DMS79 (cell line): ENCODE data around the gene ZDHHC16.
"Not testable (repeated sequence)": the region's sequence is repeated elsewhere in the genome, so short reads cannot be mapped to it uniquely, and the experiment has no call there.

Source experiments
- DNase-seq: peaks from one replicate; lab custom pipeline; 2025; lab: John Stamatoyannopoulos, UW

Gene ZDHHC16

GRCh38 chr10:97445722-97446639, at the start of gene ZDHHC16, which contains the start of gene EXOSC1:
ZDHHC16 (plus strand) TSS chr10:97446175; CDS start chr10:97451676, 5,501 bp downstream.
EXOSC1 (minus strand) TSS chr10:97446006; CDS start chr10:97445985, 21 bp downstream.
- peak; percentile 77 for DNase-seq

DNA sequence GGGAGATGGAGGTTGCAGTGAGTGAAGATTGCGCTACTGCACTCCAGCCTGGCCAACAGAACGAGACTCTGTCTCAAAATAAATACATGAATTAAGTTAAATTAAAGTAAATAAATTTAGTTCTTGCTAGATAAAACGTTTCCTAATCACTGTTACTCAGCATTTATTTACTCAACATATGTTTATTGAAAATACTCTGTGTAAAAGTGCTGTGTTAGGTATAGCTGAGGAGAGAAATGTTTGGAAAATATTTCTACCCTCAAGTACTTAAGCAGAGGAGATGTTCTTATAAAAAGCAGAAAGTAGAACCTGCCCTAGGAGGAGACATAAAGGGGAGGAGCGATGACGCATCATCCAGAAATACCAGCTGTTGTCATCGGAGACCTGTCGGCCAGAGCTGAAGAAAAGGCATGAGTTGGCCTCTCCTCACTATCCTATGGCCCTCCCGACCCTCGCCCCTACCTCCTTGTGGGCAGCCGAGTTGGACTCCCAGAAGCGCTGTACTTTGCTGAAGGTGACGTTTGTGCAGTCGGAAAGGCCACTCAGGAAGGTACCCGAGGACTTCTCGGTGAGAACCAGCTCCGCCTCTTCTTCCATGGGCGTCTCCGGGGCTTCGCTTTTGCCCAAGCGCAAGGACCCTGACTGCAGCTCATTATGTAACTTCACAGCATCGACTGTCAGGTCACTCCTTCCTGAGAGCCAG, 46.0 kb upstream of the ZDHHC16 start:
- no peak for DNase-seq

DNA sequence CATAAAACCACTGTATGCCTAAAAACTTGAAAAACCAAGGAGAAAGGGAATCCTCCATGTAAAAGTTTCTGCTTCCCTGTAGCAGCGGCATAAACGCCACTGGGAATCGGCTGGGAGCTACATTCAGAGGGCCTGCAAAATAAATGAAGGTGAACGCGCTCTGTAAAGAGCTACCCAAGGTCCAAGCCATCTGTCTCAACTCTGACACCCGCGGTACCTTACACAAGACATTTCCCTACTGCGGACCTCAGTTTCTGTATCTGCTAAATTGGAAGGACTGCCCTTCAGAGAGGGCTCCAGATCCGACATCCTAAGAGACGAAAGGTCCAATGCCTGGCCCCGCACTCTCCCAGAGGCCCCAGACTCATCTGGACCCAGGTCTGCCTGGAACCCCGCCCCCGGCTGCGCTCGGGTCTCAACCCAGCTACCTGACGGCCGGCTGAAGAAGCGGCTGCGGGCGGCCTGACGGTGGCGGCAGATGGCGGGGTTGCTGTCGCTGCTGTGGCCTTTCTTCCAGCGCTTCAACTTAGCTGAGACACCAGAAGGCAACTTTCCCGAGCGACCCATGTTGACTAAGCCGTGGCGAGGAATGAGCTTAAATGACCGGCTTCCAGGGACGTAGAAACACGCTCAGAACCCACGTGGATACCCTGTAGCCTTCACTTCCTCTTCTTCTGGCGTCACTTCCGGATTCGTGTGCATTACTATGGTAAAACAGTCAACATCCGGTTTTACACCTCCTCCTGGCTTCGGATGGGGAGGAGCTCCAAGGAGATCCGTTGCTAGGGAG, 45.1 kb upstream of the ZDHHC16 start, which contains the start of gene RRP12:
Gene RRP12 (minus strand): TSS at position 676 of the 790 bp plus-strand sequence. CDS start 109 bp downstream, at position 567.
- peak; percentile 90 for DNase-seq

DNA sequence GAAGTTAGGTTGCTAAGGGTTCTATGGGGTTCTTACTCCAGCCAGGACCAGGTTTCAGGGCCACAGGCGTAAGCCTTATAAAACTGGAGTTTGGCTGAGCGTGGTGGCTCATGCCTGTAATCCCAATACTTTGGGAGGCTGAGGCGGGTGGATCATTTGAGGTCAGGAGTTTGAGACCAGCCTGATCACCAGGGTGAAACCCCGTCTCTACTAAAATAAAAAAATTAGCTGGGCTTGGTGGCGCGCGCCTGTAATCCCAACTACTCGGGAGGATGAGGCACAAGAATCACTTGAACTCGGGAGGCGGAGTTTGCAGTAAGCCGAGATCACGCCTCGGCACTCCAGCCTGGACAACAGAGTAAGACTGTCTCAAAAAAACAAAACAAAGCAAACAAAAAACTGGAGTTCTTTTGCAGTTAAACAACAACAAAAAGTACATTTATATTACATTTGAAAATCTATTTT, 44.5 kb upstream of the ZDHHC16 start:
- DNase-seq, result no peak

GRCh38 chr10:97404044-97404443, 41.9 kb upstream of the ZDHHC16 start:
- no peak for DNase-seq

DNA sequence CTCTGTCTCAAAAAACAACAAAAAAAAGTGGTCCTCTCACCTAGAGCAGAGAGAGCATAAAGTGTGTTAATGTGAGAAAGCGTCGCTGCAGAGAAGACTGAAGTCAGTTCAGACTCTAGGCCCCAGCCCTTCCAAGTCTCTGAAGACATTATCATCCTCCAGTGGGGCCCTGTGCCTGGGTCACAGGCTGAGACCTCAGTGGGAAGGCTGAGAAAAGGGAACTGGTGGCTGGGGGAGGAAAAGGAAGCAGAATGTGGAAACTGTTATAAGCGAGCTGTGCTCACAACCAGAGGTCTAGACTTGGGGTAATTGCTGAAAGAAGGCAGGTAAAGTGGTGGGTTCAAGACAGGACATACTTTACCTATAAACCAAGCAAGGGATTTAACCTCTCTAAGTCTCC, 39.9 kb upstream of the ZDHHC16 start:
- DNase-seq, result no peak

GRCh38 chr10:97406483-97406882, 39.5 kb upstream of the ZDHHC16 start:
- DNase-seq, result not testable (repeated sequence)

DNA sequence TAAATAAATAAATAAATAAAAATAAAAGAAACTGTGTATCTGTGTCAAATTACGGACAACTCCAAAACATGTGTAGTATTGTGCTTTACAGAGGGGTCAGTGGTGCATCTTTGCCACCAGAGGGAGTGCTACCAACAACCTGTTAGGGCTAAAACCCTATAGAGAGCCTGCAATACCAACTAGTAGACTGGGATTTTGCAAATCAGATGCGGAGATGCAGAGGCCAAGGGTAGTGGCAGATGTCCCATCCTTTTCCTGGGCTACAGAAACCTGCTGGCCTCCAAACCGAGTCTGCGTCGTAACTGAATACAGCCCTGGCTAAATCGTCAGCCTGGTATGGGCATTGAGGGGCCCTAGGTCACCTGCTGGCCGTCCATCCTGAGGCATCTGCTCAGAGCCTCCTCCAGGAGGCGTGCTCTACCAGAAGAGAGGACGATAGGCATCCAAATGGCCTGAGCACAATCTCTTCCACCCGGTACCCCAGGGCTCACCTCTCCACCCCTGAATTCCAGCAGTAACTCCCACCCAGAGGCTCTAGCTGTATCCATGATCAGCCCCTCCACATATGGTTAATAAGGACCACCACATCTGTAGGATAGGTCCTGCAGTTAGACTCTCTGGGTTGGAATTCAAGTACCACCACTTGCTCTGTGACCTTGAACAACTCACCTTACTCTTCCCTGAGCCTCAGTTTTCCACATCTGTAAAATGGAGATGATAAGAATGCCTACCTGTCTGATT, 38.6 kb upstream of the ZDHHC16 start:
- DNase-seq, result peak; percentile 46

DNA sequence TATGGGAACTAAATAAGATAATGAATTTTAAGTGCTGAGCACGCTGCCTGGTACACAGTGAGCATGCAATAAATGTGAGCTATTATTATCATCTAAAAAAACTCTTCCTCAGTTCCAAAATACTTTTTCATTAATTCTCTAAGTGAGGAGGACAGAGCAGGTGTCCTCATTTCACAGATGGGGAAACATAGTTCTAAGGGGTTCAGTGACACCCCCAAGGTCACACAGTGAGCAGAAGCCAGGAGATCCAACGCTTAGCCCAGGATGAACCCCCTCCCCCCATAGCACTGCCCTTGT, 38.1 kb upstream of the ZDHHC16 start:
- no peak for DNase-seq

DNA sequence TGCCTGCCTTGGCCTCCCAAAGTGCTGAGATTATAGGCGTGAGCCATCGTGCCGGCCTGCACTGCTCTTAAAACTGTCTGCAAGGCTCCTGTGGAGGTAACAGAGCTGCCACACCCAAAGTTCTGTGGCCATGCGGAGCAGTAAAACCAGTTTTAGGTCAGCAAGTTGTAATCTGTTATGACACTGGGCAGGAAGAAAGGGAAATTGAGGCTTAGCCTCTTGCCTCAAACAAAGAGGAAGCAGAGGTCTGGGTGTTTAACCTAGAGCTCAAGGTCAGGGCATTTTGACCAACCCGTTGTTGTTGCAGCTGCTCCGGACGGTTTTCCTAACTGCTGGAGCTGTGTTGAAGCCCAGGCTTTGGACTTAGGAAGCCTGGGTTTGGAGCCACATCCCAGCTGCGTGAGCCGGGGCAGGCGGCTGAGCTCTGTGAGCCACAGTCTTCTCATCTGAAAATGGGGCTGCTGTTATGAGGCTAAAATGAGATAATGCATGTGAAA, 37.4 kb upstream of the ZDHHC16 start:
- no peak for DNase-seq

- DNase-seq, result no peak
Observed at GRCh38 chr10:97411406-97411805, 34.6 kb upstream of the ZDHHC16 start.

DNA sequence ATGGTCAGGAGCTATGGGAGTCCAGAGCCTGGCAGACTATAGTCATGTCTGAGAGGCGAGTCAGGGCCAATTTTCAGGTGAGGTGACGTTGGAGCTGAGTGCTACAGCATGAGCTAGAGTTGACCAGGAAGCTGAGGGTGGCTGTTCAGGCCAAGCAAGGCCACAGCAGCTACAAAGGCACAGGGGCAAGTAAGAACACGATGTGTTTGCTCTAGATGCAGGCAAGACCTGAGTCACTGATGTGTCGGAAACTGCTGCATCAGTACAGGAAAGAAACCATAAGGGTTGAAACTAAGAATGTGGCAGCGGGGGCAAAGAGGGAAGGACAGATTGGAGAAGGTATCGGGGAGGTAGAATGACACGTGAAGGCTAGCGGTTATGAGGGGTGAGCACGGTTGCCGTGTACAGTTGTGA, 33.1 kb upstream of the ZDHHC16 start:
- no peak for DNase-seq

DNA sequence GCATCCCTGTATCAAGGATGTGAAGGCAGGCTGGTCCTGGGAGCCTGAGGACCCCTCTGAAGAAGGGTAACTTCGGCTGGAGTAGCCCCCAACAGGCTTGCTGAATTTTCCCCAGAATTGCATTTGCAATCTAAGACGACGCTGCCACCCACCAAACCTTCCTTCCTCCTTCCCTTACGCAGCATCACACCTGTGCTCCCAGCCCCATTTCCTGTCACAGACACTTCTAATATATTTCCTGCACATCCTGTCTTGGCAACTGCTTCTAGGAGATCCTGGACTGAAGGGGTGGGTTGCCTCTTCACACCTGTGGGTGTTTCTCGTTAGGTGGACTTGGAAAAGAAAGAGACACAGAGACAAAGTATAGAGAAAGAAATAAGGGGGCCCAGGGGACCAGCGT, 29.4 kb upstream of the ZDHHC16 start:
- DNase-seq, result no peak

GRCh38 chr10:97423757-97424098, 22.2 kb upstream of the ZDHHC16 start:
- DNase-seq, result not testable (repeated sequence)

DNA sequence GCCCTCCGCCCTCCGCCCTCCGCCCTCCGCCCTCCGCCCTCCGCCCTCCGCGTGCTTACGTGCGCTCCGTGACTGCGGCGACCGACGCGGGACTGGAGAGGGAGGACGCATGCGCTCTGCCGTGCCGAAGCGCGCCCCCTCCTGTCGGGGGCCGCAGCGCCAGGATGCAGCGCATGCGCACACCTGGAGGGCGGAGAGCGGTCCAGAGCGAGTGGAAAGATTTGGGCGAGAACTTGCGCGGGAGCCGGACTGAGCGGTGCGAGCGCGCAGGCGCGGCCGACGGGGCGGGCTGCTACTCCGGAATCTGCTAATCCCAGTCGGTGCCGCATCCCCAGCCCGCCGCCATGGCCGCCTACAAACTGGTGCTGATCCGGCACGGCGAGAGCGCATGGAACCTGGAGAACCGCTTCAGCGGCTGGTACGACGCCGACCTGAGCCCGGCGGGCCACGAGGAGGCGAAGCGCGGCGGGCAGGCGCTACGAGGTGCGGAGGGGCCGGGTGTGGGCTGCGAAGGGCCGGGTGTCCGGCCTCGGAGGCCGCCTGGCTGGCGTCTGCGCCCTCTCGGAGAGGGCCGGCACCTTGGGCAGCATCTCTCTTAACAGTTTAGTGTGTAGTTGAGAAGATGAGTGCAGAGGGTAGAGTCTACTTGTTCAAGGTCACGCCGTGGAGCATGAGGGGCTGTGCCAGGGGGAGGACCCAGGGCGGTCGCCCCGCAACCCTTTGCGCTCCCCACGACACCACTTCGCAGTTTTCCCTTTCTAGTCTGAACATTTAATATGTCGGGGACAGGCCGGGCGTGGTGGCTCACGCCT, 19.8 kb upstream of the ZDHHC16 start, which contains the start of gene PGAM1:
Gene PGAM1 (plus strand): TSS at position 228 of the 812 bp plus-strand sequence. CDS start 117 bp downstream, at position 345.
- DNase-seq, result peak; percentile 58

GRCh38 chr10:97426776-97427570, 19.0 kb upstream of the ZDHHC16 start:
- DNase-seq, result peak; percentile 5

GRCh38 chr10:97427571-97428179, 18.3 kb upstream of the ZDHHC16 start:
- no peak for DNase-seq

DNA sequence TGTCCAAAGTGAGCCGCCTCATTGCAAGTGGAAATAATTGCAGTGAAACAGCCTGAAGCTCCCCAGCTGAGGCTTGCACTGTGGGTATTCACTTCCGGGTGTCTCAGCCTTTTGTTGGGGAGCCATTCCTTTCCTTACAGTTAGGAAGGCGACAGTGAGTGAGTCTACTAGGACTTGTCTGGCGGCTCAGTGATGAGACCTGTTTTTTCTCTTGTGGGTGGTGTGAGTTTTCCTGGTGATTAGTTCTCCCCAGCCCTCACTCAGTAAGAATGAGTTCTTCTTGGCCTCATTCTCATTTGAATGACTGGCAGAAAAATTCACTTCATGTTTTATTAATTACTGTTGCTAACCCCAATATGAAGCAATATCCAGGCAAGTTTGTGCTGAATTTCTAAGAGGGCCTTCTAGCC, 17.4 kb upstream of the ZDHHC16 start:
- DNase-seq, result no peak

DNA sequence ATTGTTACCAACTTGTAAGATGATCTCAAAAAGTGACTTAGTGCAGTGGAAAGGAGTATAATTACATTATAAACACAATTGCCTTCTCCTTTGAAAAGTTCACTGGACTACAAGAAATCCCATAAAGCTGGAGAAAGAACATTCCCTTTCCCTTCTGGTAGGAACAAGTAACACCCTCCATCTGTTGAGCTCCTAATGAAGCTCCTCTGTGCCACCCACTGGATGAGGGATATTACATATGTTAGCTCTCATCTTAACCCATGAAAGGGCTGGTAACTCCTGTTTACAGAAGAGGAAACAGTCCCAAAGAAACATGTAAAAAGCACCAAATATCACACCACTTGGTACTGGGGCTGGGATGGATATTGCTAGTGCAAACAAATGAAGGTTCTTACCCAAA, 11.9 kb upstream of the ZDHHC16 start:
- DNase-seq, result no peak
